HEK293T (cell line): ENCODE results near the gene TP53INP2.

Source experiments
- ARNT ChIP-seq: fragments of 450-650 bp; IDR thresholded peaks from 2 replicates; pipeline ENCODE4 v1.6.1; 2017; ENCODE audit warnings: mild to moderate bottlenecking
- BHLHE40 ChIP-seq: fragments of 450-650 bp; IDR thresholded peaks from 2 replicates; pipeline ENCODE4 v1.6.1; 2016; ENCODE audit warnings: mild to moderate bottlenecking, moderate library complexity, borderline replicate concordance

DNA sequence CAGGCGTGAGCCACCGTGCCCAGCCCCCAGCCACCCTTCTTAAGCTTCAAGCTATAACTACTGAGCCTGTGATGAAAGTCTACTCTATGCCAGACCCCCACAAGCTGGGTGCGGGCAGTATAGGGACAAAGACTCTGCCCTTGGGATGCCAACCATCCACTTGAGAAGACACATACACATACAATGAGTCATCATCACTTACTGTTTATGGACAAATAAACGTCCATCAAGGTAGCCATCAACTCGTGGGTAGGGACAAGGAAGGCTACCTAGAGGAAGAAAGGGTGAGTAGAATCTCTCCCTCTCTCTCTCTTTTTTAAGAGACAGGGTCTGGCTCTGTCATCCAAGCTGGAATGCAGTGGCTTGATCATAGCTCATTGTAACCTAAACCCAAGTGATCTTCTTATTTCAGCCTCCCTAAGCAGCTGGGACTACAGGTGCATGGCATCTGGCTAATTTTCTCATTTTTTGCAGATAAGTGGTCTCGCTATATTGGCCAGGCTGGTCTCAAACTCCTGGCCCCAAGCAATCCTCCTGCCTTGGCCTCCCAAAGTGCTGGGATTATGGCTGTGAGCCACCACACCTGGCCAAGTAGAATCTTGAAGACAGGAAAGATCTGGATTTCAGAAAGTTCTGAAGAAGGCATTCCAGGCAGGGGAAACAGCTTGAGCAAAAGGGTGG is 2.6 kb upstream of the TP53INP2 start:
- no peak for TF ChIP-seq BHLHE40
- TF ChIP-seq ARNT, result no peak
